Measurements from ENCODE around the gene COMMD9. TPM values are rescaled to one million over a fixed set of nuclear protein-coding genes. Genes with fewer than 3 reads are reported as not detected.

The COMMD9 gene
- total RNA-seq, 2 experiments from 2014 or later = 40.9 to 43.4 TPM

DNA sequence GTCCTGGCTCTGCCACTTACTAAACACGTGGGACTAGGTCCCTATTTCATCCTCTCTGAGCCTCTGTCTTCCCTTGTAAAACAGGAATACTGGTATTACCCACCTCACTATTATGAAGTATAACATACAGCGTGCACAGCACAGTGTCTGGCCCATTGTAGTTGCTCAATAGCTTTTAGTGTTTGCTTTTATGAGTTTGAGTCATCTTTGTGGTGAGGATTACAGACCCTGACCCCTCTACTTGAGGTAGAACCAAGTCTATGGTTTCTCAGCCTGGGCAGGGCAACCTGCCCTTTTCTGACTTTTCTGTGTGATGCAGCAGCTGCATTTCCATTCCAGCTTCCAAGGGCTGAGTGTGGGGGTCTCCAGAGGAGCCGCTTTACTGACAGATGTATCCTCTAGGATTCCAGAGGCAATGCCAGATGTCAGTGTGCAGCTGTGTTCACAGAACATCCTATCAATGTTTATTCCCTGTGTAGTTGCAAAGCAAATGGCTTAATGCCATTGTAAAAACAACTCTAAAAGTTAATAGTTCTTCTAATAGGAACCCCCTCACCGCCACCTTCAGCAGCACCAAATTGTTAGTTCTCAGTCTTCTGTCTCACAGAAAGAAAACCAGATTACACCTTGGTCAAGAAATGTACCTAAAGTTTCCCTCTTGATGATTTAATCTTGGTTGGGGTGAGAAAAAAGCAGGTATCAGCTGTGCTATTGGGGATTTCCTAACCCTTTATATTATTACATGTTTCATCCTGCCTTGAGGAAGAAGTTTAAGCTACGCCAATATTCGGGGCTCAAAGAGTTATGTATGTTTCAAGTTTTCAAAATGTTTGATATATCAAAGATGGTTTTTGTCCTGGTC, 23.6 kb upstream of the COMMD9 start:
- Mint-ChIP-seq H3K36me3 (no peaks in the 10 kb centered on the region), H3K27ac (no peak overlapping the region), H3K4me3 (no peak overlapping the region)

GRCh38 chr11:36311926-36312595, 22.8 kb upstream of the COMMD9 start:
- ATAC-seq (ENCODE audit: low read depth) = no peak
- H3K27ac Mint-ChIP-seq = no peak overlapping the region

More for the DNA sequence above, 23.6 kb upstream of the COMMD9 start:
- Mint-ChIP-seq H3K4me1 (no peaks in the 10 kb centered on the region), H3K27me3 (peaks cover 43% of the 10 kb centered on the region), H3K9me3 (no peaks in the 10 kb centered on the region)
- POLR2A ChIA-PET = no interaction called here
- no peak for ATAC-seq (ENCODE audit: low read depth)
- no peak for DNase-seq

DNA sequence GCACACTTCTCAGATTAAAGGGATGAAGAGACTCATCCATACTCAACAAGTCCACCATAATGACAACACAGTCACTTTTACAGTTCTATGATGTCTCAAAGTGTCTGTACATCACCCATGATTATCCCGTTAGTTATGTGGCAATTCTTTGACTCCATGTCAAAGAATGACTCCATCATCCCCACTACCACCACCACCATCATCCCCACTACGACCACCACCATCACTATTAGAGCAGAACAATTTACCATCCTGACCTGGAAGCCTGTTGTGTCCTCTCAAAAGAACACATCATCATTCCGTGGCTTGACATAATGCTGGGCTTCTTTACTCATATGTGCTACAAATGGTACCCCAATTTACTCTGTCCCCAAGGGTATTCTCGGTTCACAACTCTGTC, 20.6 kb upstream of the COMMD9 start:
- H3K36me3 Mint-ChIP-seq = no peaks in the 10 kb centered on the region
- H3K4me1 Mint-ChIP-seq = no peaks in the 10 kb centered on the region
- peaks cover 27% of the 10 kb centered on the region for H3K27me3 Mint-ChIP-seq
- peaks cover 3% of the 10 kb centered on the region for H3K9me3 Mint-ChIP-seq
- POLR2A ChIA-PET = no interaction called here
- no peak overlapping the region for H3K4me3 Mint-ChIP-seq
- DNase-seq (no peak), ATAC-seq (ENCODE audit: low read depth) (no peak)
- no peak overlapping the region for H3K27ac Mint-ChIP-seq

More at GRCh38 chr11:36311926-36312595, 22.8 kb upstream of the COMMD9 start:
- Mint-ChIP-seq H3K27me3 (peaks cover 41% of the 10 kb centered on the region), H3K4me3 (no peak overlapping the region), H3K9me3 (no peaks in the 10 kb centered on the region), H3K4me1 (no peaks in the 10 kb centered on the region), H3K36me3 (no peaks in the 10 kb centered on the region)
- POLR2A ChIA-PET = no interaction called here
- DNase-seq = no peak

DNA sequence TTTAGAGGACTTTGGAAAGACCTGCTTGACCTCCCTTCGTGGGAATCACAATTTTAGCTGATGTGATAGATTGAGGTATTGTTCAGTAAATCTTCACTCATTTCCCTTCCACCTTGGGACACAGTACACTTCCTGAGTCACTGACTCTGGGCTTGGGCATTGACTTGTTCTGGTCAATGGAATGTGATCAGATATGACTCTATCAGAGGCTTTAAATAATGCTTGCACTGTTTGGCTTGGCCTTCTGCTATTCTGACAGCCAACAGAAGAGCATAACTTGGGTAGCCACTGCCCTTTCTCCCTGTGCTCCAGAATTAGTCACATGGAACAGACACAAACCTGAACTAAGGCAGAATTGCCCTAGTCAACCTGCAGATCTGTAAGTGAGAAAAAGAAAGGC, 19.4 kb upstream of the COMMD9 start:
- no peaks in the 10 kb centered on the region for H3K4me1 Mint-ChIP-seq

GRCh38 chr11:36306888-36307287, 17.7 kb upstream of the COMMD9 start:
- Mint-ChIP-seq H3K4me3 (no peak overlapping the region), H3K4me1 (no peaks in the 10 kb centered on the region), H3K36me3 (no peaks in the 10 kb centered on the region), H3K27me3 (peaks cover 18% of the 10 kb centered on the region), H3K9me3 (peaks cover 3% of the 10 kb centered on the region), H3K27ac (no peak overlapping the region)
- POLR2A ChIA-PET = no interaction called here
- DNase-seq = no peak
- ATAC-seq (ENCODE audit: low read depth) = no peak

More for the DNA sequence above, 19.4 kb upstream of the COMMD9 start:
- no peak for ATAC-seq (ENCODE audit: low read depth)
- POLR2A ChIA-PET = no interaction called here
- Mint-ChIP-seq H3K36me3 (no peaks in the 10 kb centered on the region), H3K27me3 (peaks cover 28% of the 10 kb centered on the region), H3K9me3 (peaks cover 3% of the 10 kb centered on the region), H3K4me3 (no peak overlapping the region), H3K27ac (no peak overlapping the region)
- DNase-seq = no peak

GRCh38 chr11:36305047-36305446, 15.8 kb upstream of the COMMD9 start:
- Mint-ChIP-seq H3K27me3 (peaks cover 14% of the 10 kb centered on the region), H3K4me1 (no peaks in the 10 kb centered on the region), H3K4me3 (no peak overlapping the region), H3K36me3 (no peaks in the 10 kb centered on the region), H3K9me3 (peaks cover 3% of the 10 kb centered on the region), H3K27ac (no peak overlapping the region)
- no peak for ATAC-seq (ENCODE audit: low read depth)
- DNase-seq = no peak
- POLR2A ChIA-PET = no interaction called here

DNA sequence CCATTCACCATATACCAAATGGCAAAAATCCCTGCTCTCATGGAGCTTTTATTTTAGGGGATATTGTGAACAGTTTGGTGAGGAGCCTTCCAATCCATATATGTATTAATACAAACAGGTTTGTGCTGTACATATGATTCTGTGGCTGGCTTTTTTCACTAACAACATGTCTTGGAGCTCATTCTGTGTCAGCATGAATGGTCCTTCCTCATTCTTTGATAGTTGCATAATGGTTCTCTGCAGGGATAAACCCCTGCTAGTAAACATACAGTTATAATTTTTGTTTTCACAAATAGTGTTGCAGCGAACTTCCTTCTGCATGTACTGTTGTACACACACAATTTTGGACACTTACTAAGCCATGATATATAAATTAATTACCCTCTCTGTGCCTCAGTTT, 15.1 kb upstream of the COMMD9 start:
- Mint-ChIP-seq H3K4me1 (no peaks in the 10 kb centered on the region), H3K4me3 (no peak overlapping the region), H3K27ac (no peak overlapping the region), H3K36me3 (no peaks in the 10 kb centered on the region), H3K9me3 (peaks cover 3% of the 10 kb centered on the region), H3K27me3 (peaks cover 14% of the 10 kb centered on the region)
- ATAC-seq (ENCODE audit: low read depth) (no peak), DNase-seq (no peak)
- POLR2A ChIA-PET = no interaction called here

DNA sequence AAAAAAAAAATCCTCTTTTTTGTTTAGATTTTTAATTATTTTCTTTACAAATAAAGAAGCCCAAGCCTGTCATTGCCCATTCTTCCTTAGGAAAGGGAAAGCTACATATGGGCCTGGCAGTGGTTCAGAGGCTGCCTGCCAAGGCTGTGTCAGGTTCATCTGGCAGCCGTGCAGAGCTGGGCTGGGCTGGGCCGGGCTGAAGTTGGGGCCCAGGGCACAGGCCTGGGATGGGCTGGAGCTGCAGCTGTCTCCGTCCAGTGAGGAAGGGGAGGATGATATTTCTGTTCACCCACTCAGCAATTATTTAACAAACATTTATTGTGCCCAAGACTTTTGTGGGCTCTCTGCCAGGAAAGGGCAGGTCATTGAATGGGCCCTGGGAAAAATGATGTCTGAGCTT, 11.4 kb upstream of the COMMD9 start:
- ATAC-seq (ENCODE audit: low read depth) = no peak
- no peak overlapping the region for H3K4me3 Mint-ChIP-seq
- H3K27ac Mint-ChIP-seq = no peak overlapping the region
- H3K4me1 Mint-ChIP-seq = no peaks in the 10 kb centered on the region
- H3K9me3 Mint-ChIP-seq = no peaks in the 10 kb centered on the region
- H3K27me3 Mint-ChIP-seq = peaks cover 24% of the 10 kb centered on the region
- DNase-seq = no peak
- H3K36me3 Mint-ChIP-seq = no peaks in the 10 kb centered on the region
- POLR2A ChIA-PET = no interaction called here

- no peak overlapping the region for H3K27ac Mint-ChIP-seq
- H3K4me1 Mint-ChIP-seq = no peaks in the 10 kb centered on the region
- H3K4me3 Mint-ChIP-seq = no peak overlapping the region
- no peaks in the 10 kb centered on the region for H3K9me3 Mint-ChIP-seq
- POLR2A ChIA-PET = no interaction called here
- peaks cover 27% of the 10 kb centered on the region for H3K27me3 Mint-ChIP-seq
- no peaks in the 10 kb centered on the region for H3K36me3 Mint-ChIP-seq
- no peak for DNase-seq
- ATAC-seq (ENCODE audit: low read depth) = no peak
Observed at GRCh38 chr11:36296884-36297543, 7.8 kb upstream of the COMMD9 start.

- Mint-ChIP-seq H3K4me3 (no peak within 1 kb of the TSS), H3K36me3 (no peaks in the 10 kb centered on the region), H3K27me3 (peaks cover 22% of the 10 kb centered on the region), H3K4me1 (no peaks in the 10 kb centered on the region), H3K27ac (no peak within 1 kb of the TSS), H3K9me3 (no peaks in the 10 kb centered on the region)
- ATAC-seq (ENCODE audit: low read depth) (no peak), DNase-seq (no peak)
- POLR2A ChIA-PET = no interaction called here
Observed at GRCh38 chr11:36295926-36296325, 6.7 kb upstream of the COMMD9 start, which contains the start of gene PRR5L. PRR5L (plus strand) TSS chr11:36296288; CDS start chr11:36401122, 104,834 bp downstream.

DNA sequence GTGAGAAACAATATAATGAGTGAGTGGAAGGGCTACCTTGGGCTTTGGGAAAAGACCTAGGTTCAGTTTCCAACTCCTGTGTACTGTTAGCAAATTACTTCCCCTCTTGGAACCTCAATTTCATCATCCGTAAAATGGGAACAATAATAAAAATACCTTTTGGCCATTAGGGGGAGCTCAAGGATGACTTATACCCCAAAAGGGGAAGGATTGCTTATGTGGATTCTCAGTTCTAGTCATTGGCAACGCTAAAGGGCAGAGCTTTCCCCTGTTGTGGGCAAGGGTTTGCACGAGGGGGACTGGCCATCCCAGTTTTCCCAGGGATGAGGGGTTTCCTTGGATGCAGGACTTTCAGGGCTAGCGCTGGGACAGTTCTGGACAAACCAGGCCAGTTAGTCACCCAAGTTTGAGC, 3.1 kb upstream of the COMMD9 start:
- H3K9me3 Mint-ChIP-seq = no peaks in the 10 kb centered on the region
- H3K4me1 Mint-ChIP-seq = peaks cover 17% of the 10 kb centered on the region
- no peak for ATAC-seq (ENCODE audit: low read depth)
- H3K27ac Mint-ChIP-seq = no peak overlapping the region
- DNase-seq = no peak
- no peaks in the 10 kb centered on the region for H3K36me3 Mint-ChIP-seq
- no peak overlapping the region for H3K4me3 Mint-ChIP-seq
- POLR2A ChIA-PET = interaction anchor here (0.6 kb wide), 1 partner anchor 83 kb away, joined by 5 read pairs; no protein-coding TSS in a partner anchor
- H3K27me3 Mint-ChIP-seq = peaks cover 14% of the 10 kb centered on the region

DNA sequence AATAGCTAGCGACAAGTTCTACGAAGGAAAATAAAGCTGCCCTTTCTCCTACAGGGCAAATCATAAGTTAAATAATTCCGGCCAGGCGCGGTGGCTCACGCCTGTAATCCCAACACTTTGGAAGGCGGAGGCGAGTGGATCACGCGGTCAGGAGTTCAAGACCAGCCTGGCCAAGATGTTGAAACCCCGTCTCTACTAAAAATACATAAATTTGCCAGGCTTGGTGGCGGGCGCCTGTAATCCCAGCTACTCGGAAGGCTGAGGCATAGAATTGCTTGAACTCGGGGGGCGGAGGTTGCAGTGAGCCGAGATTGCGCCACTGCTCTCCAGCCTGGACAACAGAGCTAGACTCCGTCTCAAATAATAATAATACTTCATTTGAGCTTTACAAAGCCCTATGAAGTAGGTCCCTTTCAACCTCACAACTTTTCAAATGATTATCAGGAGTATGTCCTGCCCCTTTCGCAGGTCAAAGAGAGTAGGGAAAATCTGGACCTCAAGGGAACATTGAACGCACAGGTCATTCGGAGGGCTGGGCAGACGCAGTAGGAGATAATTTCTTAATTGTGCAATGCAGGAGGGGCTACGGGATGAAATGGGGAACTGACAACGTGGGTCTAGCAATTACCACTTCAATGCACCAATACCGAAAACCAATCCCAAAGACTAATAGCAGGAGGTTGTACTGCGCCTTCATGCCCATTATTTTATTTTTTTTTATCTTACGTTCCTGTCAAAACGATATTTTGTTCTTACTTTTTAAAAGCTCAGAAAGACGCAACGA, 590 bp downstream of the COMMD9 start:
- DNase-seq (no peak), ATAC-seq (ENCODE audit: low read depth) (no peak)
- POLR2A ChIA-PET = interaction anchor here (0.5 to 1.0 kb wide), 3 partner anchors 9 to 295 kb away, joined by 3 to 4 read pairs (median 3); partner anchors contain the start of gene TRAF6
- Mint-ChIP-seq H3K9me3 (no peaks in the 10 kb centered on the region), H3K27me3 (peaks cover 8% of the 10 kb centered on the region), H3K27ac (peak overlapping the region; percentile 88), H3K4me1 (peaks cover 20% of the 10 kb centered on the region), H3K4me3 (peak overlapping the region; percentile 89), H3K36me3 (no peaks in the 10 kb centered on the region)

- Mint-ChIP-seq H3K36me3 (no peaks in the 10 kb centered on the region), H3K27ac (no peak overlapping the region), H3K9me3 (no peaks in the 10 kb centered on the region), H3K27me3 (no peaks in the 10 kb centered on the region), H3K4me3 (no peak overlapping the region), H3K4me1 (peaks cover 7% of the 10 kb centered on the region)
- POLR2A ChIA-PET = no interaction called here
- DNase-seq (no peak), ATAC-seq (ENCODE audit: low read depth) (no peak)
Observed at GRCh38 chr11:36282926-36283325, 6.3 kb downstream of the COMMD9 start.

Data from activated naive CD8-positive, alpha-beta T cell treated with anti-CD3 and anti-CD28 coated beads, Interleukin-2, amount 10 ng/mL, durations not matched to agents 7 days and 5 days (primary cell).